HFFc6 (cell line): ENCODE measurements around the gene MAFF. TPM values are rescaled to one million over a fixed set of nuclear protein-coding genes. Genes with fewer than 3 reads are reported as not detected.
A peak's percentile ranks its signal among the peaks of the same experiment; 100 is the strongest.

ENCODE experiments used
- DNase-seq: peaks from one replicate; pipeline ENCODE4 v3.0.0-alpha.2; 2018
- H3K27ac Mint-ChIP-seq: 2 replicates; pipeline ENCODE4 v1.8.0; 2020; ENCODE audit warnings: mild to moderate bottlenecking, mixed read lengths
- H3K27me3 Mint-ChIP-seq: 2 replicates; pipeline ENCODE4 v1.8.0; 2021; ENCODE audit warnings: mild to moderate bottlenecking, moderate library complexity, mixed read lengths; ENCODE audit not compliant: insufficient read depth
- H3K36me3 Mint-ChIP-seq: 2 replicates; pipeline ENCODE4 v1.8.0; 2021; ENCODE audit warnings: low read depth, mixed read lengths
- H3K4me1 Mint-ChIP-seq: 2 replicates; pipeline ENCODE4 v1.8.0; 2020; ENCODE audit warnings: low read depth, mixed read lengths
- H3K4me3 Mint-ChIP-seq: 2 replicates; pipeline ENCODE4 v1.8.0; 2020; ENCODE audit warnings: mild to moderate bottlenecking, moderate library complexity, mixed read lengths
- H3K9me3 Mint-ChIP-seq: 2 replicates; pipeline ENCODE4 v1.8.0; 2020; ENCODE audit warnings: mild to moderate bottlenecking, mixed read lengths
- CTCF ChIP-seq: fragments of 200-600 bp; sonication (generic); IDR thresholded peaks from 2 replicates; pipeline ENCODE4 v1.5.0; 2021; ENCODE audit warnings: antibody characterized with exemption, mild to moderate bottlenecking
- total RNA-seq, 6 experiments: library from RNA; stranded (reverse); fragmentation: NEBNext Ultra II Directional; extraction: Animal tissue kit (Norgen Biotek cat#: 25700); gene quantifications; 2 replicates in 1 of 6; 3 replicates in 5 of 6; pipeline ENCODE4 v1.2.3, GENCODE V29; 2021

Gene MAFF
- total RNA-seq, 6 experiments from 2014 or later = 17.2 to 24.1 (median 22.8) TPM

- TF ChIP-seq CTCF = peak; percentile 18; the same call in 1 of the 2 replicates
- Mint-ChIP-seq H3K36me3 (no peaks in the 10 kb centered on the region), H3K4me3 (peak overlapping the region; percentile 90), H3K4me1 (peaks cover 61% of the 10 kb centered on the region), H3K9me3 (no peaks in the 10 kb centered on the region), H3K27me3 (no peaks in the 10 kb centered on the region; the same call in 1 of the 2 replicates), H3K27ac (peak overlapping the region; percentile 96)
- no peak for DNase-seq
Observed at GRCh38 chr22:38180841-38181452, 20.8 kb upstream of the MAFF start.

GRCh38 chr22:38181453-38182200 lies 20.2 kb upstream of the MAFF start, which contains the start of gene PLA2G6:
TSS of gene PLA2G6 (minus strand) at chr22:38181830. CDS start at chr22:38169426, 12,404 bp downstream.
- peak; percentile 98 for DNase-seq
- H3K36me3 Mint-ChIP-seq = no peaks in the 10 kb centered on the region
- peak within 1 kb of the TSS; percentile 96 for H3K27ac Mint-ChIP-seq
- no peaks in the 10 kb centered on the region for H3K9me3 Mint-ChIP-seq
- peak within 1 kb of the TSS; percentile 90 for H3K4me3 Mint-ChIP-seq
- peaks cover 60% of the 10 kb centered on the region for H3K4me1 Mint-ChIP-seq
- H3K27me3 Mint-ChIP-seq = no peaks in the 10 kb centered on the region; the same call in 1 of the 2 replicates
- TF ChIP-seq CTCF = no peak

- no peak for TF ChIP-seq CTCF
Observed at GRCh38 chr22:38184788-38185187, 17.0 kb upstream of the MAFF start.

GRCh38 chr22:38186429-38186828 lies 15.4 kb upstream of the MAFF start:
- Mint-ChIP-seq H3K9me3 (no peaks in the 10 kb centered on the region), H3K27ac (peak overlapping the region; percentile 65), H3K4me3 (peak overlapping the region; percentile 18), H3K36me3 (no peaks in the 10 kb centered on the region), H3K27me3 (peaks cover 2% of the 10 kb centered on the region; the same call in 1 of the 2 replicates), H3K4me1 (peaks cover 27% of the 10 kb centered on the region)
- TF ChIP-seq CTCF = no peak
- DNase-seq = no peak

More at GRCh38 chr22:38184788-38185187, 17.0 kb upstream of the MAFF start:
- Mint-ChIP-seq H3K27ac (no peak overlapping the region), H3K4me1 (peaks cover 41% of the 10 kb centered on the region), H3K27me3 (no peaks in the 10 kb centered on the region; the same call in 1 of the 2 replicates), H3K4me3 (no peak overlapping the region), H3K9me3 (no peaks in the 10 kb centered on the region), H3K36me3 (no peaks in the 10 kb centered on the region)
- DNase-seq = no peak

GRCh38 chr22:38187413-38188212 lies 14.2 kb upstream of the MAFF start:
- no peak overlapping the region for H3K27ac Mint-ChIP-seq
- no peak for DNase-seq
- H3K4me3 Mint-ChIP-seq = no peak overlapping the region
- no peak for TF ChIP-seq CTCF
- peaks cover 2% of the 10 kb centered on the region for H3K27me3 Mint-ChIP-seq
- H3K36me3 Mint-ChIP-seq = no peaks in the 10 kb centered on the region
- peaks cover 31% of the 10 kb centered on the region for H3K4me1 Mint-ChIP-seq
- no peaks in the 10 kb centered on the region for H3K9me3 Mint-ChIP-seq
